Activated CD8-positive, alpha-beta memory T cell treated with anti-CD3 and anti-CD28 coated beads for 1 hour (primary cell): ENCODE measurements around the gene CNFN.
"Not testable (repeated sequence)": the region's sequence is repeated elsewhere in the genome, so short reads cannot be mapped to it uniquely, and the experiment has no call there.

Experiments used
- DNase-seq, 2 donors: peaks; one replicate each; pipeline ENCODE4 v3.0.0-alpha.2; 2020; ENCODE audit warnings: low read depth in 1 of 2; ENCODE audit errors: extremely low read depth in 1 of 2

CNFN gene

DNA sequence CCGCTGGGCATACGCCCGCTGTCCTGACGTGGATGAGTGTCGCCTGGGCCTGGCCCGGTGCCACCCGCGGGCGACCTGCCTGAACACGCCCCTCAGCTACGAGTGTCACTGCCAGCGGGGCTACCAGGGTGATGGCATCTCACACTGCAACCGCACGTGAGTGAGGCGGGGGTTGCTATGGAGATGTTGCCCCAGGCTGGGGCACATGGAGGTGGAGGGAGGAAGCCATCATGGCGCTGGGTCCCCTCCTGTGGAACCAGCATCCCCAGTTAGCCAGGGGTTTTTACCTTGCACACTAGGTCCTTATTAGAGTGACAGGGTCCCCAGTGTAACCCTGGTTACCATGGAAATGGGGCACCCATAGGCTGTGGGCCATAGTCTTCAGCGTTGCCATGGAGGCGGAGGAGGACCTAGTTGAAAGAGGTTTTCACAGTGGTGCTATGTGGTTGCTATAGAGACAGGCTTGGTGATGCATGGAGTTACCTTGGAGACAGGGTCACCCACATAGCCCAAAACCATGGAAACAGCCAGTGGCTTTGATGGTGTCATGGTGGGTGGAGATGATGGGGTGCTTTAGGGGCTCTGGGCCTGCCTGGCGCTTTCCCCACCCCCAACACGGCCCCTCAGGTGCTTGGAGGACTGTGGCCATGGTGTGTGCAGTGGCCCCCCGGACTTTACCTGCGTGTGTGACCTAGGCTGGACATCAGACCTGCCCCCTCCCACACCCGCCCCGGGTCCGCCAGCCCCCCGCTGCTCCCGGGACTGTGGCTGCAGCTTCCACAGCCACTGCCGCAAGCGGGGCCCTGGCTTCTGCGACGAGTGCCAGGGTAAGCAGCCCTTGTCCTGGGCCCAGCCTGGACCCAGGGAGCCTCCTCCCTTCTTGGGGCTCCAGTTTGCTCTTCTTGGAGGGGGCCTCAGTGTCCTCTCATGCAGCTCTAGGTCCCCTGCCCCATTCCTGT lies 37.5 kb downstream of the CNFN start:
- no peak for DNase-seq

DNA sequence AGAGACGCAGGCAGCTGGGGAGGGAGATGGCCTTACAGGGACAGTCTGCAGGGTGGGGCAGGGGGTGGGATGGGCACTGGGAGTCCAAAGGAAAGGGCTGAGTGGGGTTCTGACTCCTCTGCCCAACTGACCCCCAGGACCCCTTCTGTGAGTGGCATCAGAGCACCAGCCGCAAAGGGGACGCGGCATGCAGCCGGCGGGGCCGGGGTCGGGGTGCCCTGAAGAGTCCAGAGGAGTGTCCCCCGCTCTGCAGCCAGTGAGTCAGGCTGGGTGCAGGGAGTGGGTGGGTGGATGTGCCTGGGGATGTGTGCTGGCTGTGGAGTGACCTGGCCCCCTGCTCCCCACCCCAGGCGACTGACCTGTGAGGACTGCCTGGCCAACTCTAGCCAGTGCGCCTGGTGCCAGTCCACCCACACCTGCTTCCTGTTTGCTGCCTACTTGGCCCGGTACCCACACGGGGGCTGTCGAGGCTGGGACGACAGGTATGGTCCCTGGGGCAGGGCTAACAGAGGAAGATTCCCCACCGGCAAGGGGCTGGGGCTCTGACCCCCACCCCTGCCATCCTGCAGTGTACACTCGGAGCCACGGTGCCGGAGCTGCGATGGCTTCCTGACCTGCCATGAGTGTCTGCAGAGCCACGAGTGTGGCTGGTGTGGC lies 38.9 kb downstream of the CNFN start:
- no peak for DNase-seq

DNA sequence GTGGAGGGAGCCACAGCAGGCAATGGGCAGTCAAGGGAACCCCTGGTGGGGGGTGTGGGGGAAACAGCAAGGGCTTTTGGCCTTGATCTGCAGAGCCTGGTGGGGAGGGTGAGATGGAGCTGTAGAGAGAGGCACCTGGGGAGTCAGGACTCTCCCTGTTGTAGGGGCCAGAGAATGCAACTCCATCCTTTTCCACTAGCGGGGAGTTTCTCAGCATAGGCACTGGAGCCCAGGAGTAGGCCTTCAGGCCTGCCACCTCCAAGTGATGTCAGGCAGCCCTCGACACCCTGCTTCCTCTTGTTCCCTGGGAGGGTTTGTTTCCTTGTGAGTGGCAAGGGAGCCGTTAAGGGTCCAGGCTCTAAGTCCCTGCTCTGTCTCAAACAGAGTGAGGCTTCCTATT lies 39.7 kb downstream of the CNFN start:
- DNase-seq: no peak

DNA sequence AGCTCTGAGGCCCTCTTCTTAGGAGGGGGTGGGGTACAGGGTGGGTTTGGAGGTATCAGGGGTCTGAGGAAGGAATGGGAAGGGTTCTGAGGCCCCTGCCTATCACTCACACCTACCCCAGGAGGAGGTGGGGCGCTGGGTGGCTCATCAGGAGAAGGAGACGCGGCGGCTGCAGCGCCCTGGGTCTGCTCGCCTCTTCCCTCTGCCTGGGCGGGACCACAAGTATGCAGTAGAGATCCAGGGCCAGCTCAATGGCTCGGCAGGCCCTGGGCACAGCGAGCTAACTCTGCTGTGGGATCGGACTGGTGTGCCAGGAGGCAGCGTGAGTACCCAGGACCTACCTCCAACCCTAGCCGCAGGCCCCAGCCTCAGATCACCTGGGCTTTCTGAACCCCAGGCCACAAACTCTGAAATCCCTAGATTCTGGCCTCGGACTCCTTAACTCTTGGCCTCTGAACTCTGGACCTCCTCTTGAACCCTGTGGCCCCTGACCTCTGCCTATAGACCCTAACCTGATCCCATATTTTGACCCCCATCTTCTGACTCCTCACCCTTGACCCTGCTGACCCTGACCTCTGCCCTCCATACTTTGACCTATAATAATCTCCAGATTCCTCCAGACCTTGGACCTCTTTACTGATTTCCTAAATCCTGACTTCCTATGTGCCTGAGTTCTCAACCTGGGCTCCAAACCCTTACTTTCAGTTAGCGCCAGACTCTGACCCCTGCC lies 40.6 kb downstream of the CNFN start:
- DNase-seq: no peak

DNA sequence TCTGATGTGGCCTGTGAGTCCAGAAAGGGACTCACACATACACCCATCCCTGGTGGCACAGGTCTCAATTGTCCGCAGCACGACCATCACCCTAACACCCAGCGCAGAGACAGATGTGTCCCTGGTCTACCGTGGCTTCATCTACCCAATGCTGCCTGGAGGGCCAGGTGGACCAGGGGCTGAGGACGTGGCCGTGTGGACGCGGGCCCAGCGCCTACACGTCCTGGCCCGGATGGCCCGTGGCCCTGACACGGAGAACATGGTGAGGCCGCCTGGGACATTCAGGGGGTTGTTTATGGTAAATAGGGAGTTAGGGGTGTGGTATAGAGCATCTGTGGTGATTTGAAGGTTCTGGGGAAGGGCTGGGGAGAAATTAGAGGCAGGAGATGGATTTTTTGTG lies 41.9 kb downstream of the CNFN start:
- no peak for DNase-seq

DNA sequence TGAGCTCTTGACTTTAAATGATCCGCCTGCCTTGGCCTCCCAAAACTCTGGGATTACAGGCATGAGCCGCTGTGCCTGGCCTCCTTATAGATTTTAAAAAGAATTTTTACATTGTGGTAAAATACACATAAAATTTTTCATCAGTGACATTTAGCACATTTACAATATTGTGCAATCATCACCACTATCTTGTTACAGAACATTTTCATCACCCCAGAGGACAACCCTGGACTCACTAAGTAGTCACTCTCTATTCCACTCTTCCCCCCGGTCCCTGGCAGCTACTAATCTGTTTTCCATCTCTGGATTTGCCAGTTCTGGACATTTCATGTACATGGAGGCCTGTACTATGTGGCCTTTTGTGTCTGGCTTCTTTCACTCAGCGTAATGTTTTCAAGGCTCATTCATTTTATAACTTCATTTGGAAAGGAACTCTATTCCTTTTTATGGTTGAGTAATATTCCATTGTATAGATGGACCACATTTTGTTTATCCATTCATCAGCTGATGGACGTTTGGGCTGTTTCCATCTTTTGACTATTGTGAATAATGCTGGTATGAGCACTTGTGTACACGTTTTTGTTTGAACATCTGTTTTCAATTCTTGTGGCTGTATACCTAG lies 44.8 kb downstream of the CNFN start:
- DNase-seq: no peak

DNA sequence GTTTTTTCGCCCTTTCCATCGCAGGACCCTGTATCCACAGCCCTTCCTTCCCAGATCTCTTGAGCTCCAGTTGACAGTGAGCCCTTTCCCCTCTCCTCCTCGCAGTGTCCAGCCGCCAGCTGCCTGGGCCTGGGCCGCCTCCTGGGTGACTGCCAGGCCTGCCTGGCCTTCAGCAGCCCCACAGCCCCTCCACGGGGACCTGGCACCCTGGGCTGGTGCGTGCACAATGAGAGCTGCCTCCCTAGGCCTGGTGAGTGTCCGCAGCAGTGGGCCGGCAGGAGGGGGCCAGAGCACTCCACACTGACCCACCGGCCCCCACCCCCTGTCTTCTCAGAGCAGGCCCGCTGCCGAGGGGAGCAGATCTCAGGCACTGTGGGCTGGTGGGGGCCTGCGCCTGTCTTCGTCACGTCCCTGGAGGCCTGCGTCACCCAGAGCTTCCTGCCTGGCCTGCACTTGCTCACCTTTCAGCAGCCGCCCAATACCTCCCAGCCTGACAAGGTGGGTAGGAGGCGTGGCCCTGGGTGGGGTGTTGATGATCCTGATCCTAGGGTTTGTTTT lies 45.7 kb downstream of the CNFN start:
- DNase-seq: no peak

DNA sequence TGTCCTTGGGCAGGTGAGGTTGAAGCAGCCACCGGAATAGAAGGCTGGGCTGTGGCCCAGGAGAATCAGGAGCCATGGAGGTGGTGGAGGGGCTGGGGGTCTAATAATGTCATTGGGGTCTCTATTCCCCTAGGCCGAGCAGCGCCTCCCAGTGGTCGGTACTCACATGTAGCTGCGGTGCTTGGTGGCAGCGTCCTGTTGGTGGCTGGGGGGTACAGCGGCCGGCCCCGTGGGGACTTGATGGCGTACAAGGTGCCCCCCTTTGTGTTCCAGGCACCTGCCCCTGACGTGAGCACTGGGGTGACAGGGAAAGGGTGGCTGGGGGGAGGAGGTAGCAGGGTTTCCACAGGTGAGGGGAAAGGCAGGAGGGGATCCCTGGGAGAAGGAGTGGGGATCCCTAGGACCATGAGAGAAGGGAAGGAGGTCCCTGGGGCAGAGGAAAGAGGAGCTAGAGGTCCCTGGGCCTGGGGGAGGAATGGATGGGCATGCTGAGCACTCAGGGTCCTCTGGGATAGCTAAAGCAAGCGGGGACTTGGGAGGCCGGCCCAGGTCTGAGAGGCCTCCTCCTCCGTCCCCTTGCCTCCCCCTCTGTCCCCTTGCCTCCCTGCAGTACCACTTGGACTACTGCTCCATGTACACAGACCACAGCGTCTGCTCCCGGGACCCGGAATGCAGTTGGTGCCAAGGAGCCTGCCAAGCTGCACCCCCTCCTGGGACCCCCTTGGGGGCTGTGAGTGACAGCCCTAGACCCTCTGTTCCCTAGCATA lies 46.6 kb downstream of the CNFN start:
- DNase-seq: no peak

DNA sequence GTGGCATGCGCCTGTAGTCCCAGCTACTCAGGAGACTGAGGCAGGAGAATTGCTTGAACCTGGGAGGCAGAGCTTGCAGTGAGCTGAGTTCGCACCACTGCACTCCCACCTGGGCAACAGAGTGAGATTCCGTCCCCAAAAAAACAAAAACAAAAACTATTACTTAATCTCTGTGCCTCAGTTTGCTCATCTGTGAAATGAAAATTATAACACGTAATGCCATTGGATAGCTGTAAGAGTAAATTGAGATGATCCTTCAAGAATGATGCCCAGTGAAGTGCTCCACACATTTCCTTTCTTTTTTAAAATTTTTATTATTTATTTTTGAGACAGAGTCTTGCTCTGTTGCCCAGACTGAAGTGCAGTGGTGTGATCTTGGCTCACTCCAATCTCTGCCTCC lies 50.2 kb downstream of the CNFN start:
- DNase-seq: not testable (repeated sequence)

DNA sequence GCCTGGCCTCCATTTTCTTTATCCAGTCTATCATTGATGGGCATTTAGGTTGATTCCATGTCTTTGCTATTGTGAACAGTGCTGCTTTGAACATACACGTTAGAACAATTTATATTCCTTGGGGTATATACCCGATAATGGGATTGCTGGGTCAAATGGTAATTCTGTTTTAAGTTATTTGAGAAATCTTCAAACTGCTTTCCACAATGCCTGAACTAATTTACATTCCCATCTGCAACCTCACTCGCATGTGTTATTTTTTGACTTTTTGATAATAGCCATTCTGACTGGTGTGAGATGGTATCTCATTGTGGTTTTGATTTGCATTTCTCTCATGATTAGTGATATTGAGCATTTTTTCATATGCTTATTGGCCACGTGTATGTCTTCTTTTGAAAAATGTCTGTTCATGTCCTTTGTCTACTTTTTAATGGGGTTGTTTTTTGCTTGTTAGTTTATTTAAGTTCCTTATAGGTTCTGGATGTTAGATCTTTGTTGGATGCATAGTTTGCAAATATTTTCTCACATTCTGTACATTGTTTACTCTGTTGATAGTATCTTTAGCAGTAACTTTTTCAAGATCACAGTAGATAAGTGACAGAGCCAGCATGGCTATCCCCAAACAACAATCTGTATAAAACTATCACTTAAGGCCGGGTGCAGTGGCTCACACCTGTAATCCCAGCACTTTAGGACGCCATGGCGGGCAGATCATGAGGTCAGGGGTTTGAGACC lies 50.8 kb downstream of the CNFN start:
- not testable (repeated sequence) for DNase-seq
